D721Med (cell line): ENCODE measurements around the gene NEK8.
"Not testable (repeated sequence)": the region's sequence is repeated elsewhere in the genome, so short reads cannot be mapped to it uniquely, and the experiment has no call there.

Experiments used
- DNase-seq: peaks from one replicate; pipeline ENCODE4 v3.0.0; 2011; ENCODE audit warnings: low spot score; ENCODE audit not compliant: insufficient read length
- FAIRE-seq: peaks from 2 replicates; lab custom pipeline; 2011; peaks lifted over from hg19 to GRCh38; lab: Jason Lieb, UNC
- CTCF ChIP-seq: IDR thresholded peaks from 2 replicates; pipeline ENCODE4 v1.5.1; 2012; ENCODE audit warnings: mild to moderate bottlenecking, control low read depth; ENCODE audit not compliant: insufficient read depth; ENCODE audit errors: missing control alignments

NEK8 gene

DNA sequence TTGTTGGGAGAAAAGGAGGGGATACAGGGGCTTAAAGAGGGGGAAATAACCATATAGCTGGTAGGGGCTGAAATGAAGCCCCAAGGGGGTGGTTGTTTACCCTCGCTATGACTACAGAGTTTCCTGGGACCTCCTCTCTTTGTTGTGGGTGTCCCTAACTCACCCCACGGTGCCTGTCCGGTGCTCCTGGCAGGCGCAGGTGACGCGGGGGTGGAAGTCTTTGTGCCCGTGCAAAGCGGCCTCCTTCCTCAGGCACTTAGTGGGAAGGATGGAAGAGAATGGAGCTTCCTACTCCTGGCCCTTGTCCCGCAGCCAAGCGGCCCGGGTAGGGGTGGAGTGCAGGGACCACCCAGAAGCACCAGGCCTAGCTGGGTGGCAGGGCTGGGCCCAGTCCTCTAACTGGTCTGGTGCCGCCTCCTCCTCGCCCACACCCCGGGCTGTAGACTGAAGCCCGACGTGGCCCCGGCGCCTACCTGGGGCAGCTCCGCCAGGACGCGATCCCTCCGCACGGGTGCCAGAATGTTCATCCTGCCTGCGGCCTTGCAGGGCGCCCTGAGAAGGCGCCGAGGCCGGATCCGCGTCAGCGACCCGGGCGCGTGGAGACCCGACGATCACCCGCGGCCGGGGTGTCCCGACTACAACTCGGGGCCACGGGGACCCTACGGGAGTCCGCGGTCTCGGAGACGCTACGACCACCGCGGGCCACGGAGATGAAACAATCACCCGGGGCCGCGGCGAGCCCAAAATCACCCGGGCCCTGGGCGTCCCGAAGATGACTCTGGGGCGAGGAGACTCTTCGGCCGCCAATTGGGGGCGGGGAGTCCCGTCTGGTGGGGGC is 11.6 kb upstream of the NEK8 start:
- no peak for DNase-seq
- no peak for FAIRE-seq
- no peak for TF ChIP-seq CTCF

DNA sequence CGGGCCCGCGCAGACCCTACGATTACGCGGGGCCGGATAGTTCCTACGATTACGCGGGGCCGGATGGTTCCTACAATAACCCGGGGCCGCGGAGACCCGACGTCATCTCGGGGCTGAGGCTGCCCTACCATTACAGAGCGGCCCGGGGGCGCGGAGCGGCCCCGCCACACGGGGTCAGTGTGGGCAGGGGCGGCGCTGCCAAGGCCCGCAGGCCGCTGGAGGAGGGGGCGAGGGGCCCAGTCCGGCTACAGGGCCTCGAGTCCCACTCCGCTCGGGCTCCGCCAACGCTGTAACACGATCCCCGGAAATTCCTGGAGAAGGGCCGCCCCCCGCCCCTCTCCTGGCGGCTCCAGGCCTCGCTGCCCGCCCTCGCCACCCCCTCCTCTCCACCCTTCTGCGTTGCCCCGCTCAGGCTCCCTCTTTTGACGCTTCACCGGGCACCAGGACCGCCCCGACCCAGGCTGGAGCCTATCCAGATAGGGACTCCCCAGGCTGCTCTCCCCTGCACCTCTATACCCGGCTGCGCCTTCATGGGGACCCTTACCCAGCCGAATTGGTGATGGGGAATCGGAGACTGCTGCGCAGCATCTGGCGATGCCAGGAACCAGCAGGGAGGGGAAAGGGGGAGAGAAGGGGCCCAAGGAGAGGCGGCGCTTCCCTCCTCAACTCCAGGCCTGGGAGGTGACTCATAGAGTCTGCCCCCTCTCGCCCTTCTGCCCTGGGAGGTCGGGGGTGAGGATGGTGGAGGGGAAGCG is 10.8 kb upstream of the NEK8 start, which contains the start of gene RAB34:
RAB34 (minus strand) TSS at position 291 of the 755 bp plus-strand sequence. CDS start 602 bp downstream, outside the sequence.
- DNase-seq (no peak), FAIRE-seq (no peak)
- no peak for TF ChIP-seq CTCF

DNA sequence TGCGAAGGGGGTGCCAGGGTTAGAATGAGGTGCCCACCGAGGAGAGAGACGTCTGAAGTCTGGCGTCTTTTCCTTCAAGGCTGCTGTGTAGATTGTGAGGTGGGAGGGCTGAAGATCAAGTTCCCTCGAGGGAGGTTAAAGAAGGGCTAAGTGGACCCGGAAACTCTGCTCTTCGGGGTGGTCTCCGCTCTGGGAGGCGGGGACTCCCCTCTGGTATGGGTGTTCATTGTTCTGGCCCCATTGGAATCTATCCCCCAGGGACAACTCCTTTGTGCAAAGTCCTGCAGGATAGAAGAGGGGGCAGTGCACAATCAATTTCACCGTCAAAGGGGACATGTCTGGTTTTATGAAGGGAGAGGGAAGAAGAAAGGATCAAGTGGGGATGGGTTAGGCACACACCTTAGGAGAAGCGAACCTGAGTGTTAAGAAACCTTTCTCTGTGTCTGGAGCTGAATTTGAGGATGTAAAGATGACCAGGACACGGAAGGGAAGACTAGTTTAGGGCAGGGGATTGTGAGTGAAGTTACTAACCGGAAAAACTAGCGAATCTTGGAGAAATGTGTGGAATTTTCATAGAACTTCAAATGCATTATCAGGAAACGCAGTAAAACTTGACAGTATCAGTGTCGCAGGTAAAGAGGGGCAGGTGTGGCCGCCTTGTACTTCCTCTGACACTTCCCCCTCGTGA is 10.1 kb upstream of the NEK8 start:
- no peak for FAIRE-seq
- TF ChIP-seq CTCF, result no peak
- no peak for DNase-seq

DNA sequence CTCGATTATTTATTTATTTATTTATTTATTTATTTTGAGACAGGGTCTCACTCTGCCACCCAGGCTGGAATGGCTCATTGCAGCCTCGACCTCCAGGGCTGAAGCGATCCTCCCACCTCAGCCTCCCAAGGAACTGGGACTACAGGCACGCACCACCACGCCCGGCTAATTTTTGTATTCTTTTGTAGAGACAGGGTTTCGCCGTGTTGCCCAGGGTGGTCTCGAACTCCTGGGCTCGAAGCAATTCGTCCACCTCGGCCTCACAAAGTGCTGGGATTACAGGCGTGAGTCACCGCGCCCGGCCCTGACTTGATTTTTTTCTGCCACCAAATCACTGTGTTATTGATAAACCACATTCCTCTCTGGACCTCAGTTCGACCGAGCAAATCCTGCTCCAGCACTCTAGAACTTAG is 9.6 kb upstream of the NEK8 start:
- no peak for FAIRE-seq
- DNase-seq, result no peak

DNA sequence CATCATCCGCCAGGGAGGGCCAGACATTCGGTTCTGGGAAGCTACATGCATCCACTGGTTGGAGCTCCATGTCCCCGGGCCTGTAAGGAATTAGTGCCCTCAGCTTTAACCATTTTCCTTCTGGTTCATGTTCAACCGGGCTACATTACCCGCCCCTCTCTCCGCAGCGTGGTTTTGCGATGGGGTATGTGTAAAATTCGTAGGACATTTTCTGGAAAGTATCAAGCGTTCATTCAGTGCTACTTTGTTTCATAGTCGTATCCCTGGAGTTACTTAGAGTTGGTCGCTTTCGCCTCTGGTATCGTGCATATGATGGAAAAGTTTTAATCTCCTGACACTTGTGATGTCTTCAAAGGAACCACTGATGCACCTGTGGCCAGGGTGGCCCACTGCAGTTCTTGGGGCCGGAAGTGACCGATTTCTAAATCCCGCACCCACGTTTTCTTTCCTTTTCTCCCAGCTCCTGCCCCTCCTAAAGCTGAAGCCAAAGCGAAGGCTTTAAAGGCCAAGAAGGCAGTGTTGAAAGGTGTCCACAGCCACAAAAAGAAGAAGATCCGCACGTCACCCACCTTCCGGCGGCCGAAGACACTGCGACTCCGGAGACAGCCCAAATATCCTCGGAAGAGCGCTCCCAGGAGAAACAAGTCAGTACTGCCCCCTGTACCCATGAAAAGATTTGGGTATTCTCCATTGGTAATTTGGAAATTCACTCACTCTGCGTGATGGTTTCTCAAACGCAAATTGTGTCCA is 8.2 kb upstream of the NEK8 start:
- no peak for FAIRE-seq
- no peak for DNase-seq

More for the DNA sequence above, 9.6 kb upstream of the NEK8 start:
- no peak for TF ChIP-seq CTCF

DNA sequence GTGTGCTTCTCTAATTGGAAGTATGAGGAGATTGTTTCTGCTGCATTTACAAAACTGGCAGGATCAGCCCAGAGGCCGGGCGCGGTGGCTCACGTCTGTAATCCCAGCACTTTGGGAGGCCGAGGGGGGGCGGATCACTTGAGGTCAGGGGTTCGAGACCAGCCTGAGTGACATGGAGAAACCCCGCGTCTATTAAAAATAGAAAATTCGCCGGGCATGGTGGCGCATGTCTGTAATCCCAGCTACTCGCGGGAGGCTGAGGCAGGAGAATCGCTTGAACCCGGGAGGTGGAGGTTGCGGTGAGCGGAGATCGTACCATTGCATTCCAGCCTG is 7.6 kb upstream of the NEK8 start:
- not testable (repeated sequence) for FAIRE-seq, DNase-seq

More for the DNA sequence above, 8.2 kb upstream of the NEK8 start:
- TF ChIP-seq CTCF, result no peak
